Stimulated activated CD4-positive, alpha-beta T cell treated with anti-CD3 and anti-CD28 coated beads, Interleukin-12 subunit alpha, Interleukin-12 subunit beta, amount 100 ng/mL, for 4 hours (primary cell): ENCODE results near the gene RIBC2.
"Not testable (repeated sequence)": the region's sequence is repeated elsewhere in the genome, so short reads cannot be mapped to it uniquely, and the experiment has no call there.

Source experiments
- DNase-seq: peaks from one replicate; pipeline ENCODE4 v3.0.0-alpha.2; 2020

The RIBC2 gene

DNA sequence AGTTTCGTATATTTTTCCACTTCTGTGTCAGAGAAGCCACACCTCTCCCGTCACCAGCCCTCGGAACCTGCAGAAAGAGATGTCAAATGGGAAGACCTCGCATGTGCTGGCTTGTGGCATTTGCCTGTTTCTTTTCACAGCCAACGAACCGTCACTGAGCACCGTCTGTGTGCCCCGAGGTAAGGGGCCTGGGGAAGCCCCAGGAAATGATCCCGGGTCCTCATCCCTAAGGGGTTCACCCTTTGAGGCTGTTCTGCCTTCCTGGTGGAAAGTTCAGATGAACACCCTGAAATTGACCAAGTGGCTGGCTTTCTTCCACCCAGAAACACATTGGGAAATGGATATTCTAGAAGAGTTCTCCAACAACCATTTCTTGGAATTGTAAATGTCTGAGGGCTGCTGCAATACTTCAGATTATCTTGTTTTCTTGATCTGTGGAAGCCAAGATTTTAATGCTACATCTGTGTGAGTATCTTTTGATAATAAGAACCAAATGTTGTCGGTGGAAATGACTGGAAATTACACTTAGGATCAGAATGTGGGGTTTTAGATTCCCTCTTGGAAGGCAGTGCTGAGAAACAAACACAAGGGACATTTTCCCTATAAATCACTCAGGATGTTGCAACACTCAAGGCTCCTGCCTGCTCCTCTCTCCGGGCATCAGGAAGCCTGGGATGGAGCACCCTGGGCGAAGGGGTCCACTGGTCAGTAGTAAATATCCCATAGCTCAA is 37.6 kb downstream of the RIBC2 start:
- DNase-seq, result no peak

DNA sequence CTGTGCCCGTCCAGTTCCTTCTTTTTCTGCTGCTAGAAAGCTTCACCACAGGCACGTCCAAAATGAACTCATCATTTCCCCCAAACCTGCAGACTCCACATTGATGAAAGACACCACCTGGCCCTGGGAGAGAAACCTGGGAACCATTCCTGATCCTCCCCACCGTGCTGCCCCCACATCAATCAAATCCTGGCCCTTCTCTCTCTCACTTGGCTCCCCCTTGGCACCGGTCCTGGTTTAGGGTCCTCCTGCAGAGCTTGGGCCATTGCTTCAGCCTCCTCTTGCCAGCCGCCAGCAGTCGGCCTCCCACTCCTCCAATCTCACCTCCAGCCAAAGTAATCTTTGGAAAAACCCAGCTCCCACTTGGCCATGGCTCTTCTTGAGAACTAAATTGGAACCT is 38.5 kb downstream of the RIBC2 start:
- no peak for DNase-seq

DNA sequence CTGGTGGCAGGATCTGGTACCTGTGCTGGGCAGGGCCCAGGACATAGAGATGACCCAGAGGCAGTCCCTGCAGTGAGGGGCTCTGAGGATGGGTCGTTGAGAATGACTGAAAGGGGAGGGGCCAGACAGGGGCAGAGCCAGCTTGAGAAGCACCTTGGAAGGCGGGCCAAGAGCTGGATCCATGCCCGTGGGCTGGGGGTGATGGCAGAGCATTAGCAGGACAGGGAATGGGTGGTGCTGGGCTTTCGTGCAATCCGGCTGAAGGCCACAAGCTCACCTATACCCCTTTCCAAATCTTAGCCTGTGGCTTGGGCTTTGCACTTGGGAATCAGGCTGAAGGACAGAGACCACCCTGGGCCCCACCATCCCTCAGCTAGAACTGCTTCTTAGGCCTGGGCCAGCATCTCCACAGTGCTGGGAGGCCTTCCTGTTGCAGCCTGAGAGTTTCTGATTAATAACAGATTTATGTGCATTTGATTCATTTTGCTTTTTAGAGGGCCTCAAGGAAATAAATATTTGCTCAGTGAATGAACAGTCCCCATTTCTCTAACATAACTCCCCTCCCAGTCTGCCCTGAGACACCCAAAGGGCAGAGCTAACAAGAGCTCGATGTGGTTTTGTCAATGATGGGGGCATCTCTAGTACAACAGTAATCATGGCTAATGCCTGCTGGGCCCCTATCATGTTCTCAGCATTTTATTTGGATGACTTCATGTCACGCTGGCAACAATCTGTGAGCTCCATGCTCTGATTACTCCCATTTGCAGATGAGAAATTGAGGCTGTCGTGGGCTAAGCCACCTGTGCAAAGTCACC is 39.3 kb downstream of the RIBC2 start:
- DNase-seq, result no peak

DNA sequence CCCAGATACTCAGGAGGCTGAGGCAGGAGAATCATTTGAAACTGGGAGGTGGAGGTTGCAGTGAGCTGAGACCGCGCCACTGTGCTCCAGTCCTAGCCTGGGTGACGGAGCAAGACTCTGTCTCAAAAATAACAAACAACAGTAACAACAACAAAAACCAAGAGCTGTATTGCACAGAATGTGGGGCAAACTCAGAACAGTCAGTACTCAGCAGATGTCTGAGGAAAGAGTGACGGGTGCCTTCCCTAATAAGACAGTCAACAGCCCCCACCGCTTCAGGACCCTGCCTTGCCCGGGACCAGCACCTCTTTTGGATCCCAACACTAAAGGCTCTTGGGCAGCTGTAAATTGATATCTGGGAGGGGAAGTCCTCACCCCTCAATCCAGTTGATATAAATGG is 40.3 kb downstream of the RIBC2 start:
- DNase-seq, result no peak

DNA sequence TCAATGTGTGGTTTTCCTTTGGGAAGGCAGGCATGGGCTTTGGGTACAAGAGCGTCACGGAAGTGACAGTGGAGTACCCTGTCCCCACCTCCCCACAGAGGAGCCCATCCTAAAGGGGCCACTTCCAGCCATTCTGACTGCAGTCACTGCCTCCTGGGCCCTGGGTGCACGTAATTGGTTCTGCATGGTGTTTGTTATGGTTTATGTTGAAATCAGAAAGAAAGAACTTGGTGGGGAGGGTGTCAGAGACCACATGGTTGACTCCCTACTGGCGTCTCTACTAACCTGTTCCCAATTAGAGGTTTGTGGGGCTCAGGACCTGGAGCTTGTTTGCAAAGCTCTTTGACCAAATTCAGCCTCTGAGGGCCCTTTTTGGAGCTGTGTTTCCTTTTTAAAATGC is 40.8 kb downstream of the RIBC2 start:
- DNase-seq, result no peak

DNA sequence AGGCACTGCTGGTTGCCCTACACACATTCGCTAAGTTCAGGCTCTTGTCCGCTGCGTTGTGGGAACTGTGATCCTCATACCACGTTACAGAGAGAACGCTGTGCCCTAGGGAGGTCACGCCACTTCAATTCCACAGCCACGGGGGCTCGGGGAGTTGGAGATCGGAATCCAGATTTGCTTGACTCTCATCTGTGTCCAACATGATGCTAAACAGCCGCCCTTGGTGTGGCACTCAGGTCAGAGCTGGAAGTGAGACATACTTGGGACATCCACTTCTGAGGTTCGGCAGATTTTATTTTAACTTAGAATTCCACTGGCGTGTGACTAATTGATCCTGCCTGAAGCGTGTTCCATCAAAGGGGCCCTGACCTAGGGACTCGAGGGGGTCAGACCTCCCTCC is 41.7 kb downstream of the RIBC2 start:
- no peak for DNase-seq

DNA sequence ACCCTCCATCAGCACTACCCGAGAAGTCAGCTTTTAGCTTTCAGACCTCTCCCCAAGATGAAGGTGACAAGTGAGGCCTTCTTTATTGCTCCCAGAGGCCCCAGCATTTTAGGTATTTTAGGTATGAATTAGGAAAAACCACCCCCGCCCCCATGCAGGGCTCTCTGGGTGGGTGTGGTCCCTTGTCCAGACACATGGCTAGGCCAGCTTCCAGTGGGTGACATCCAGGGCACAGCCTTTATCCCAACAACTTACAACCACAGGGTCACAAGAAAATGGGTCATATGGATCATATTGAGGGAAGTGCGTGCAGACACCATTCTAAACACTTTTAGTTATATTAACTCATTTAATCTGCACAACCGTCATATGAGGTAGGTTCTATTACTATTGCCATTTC is 42.1 kb downstream of the RIBC2 start:
- no peak for DNase-seq

DNA sequence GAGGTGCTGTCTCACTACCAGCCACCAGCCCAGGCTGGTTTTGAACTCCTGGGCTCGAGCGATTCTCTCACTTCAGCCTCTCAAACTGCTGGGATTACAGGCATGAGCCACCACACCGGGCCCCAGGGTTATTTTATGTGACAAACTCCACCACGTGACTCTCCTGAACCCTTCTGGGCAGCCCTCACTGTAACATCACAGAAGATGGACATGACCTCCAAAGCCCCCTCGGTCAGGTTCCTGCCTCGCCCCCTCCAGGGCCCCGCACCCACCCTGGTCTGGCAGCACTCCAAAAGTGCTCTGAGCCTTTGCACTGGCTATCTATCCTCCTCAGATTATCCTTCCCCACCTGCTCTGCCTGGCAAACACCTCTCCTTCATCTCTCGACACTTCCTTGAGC is 43.3 kb downstream of the RIBC2 start:
- DNase-seq, result no peak

DNA sequence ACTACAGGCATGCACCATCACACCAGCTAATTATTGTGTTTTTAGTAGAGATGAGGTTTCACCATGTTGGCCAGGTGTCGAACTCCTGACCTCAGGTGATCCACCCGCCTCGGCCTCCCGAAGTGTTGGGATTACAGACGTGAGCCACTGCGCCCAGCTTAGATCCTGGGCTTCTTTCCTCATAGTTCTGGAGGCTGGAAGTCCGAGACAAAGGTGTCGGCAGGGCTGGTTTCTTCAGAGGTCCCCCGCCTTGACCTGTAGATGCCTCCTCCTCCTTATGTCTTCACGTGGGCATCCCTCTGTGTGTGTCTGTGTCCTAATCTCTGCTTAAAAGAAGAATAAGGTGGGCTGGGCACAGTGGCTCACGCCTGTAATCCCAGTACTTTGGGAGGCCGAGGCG is 45.0 kb downstream of the RIBC2 start:
- DNase-seq, result no peak

DNA sequence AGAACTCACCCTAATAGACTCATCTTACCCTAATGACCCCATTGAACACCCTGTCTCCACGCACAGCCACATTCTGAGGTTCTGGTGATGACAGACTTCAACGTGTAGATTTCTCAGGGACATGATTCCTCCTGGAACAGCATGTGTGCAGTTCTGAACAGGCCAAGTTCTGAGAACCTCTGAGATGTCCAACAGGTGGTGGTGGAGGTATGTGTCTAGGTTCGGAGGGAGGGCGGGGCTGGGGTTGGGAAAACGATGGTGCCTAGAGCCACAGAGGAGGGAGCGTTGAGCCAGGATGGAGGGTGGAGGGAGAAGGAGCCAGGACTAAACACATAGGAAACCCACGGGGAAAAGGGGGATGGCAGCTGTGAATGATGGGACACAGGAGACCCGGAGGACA is 45.7 kb downstream of the RIBC2 start:
- no peak for DNase-seq

DNA sequence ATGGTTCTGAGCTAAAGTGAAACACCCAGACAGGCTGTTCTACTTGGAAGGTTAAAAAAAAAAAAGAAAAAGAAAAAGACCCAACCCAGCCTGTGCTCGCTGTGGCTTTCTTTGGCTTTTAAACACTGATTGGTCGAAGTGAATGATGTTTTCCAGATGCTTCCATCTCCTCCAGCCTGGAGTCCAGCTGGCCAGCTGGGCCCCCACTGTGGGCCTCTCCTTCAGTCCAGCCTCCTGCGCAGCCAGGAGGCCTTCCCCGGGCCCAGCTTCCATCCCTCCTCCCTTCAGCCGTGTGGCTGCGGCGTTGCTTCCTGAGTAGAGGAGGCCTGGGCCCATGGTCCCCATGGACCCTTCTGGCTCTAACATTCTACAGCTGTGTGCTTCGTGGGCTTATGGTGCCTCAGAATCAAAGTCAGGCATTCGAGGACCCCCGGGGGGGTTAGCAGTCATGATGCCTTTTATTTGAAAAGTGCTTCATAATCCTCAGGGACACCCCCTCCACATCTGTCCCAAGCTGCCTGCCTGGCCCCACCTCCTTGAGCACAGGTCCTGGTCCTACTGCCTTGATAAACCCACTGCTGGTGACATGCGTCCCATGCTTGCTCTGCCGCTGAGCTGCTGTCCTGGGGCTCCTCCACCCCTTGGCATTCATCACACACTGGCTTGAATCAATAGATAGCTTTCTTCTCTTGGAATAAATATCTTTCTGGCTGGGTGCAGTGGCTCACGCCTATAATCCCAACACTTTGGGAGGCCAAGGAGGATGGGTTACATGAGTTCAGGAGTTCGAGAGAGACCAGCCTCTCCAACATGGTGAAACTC is 47.0 kb downstream of the RIBC2 start:
- no peak for DNase-seq

DNA sequence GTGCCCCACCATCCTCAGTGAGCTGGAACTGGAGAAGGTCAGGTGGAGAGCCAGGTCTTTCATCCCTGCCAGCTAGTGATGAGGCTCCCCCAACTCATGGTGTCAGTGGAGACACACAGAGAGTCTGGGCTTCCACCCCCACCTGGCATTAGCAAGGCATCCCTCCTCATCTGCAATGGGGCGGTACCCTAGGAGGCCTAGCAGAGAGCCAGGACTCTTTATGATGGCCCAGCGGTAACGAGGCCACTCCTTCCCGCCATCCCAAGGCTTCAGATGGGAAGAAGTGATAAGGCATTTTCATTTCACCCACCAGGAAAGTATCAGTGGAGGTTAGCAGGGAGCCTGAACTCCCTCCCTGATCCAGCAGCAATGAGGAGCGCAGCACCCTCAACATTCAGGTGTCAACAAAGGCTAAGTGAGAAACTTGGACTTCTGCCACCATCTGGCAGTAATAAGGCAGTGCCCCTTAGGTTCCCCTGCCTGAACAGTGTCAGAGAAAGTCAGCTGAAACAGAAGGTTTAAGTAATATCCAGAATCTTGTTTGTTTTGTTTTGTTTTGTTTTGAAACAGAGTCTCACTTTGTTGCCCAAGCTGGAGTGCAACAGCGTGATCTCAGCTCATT is 48.7 kb downstream of the RIBC2 start:
- no peak for DNase-seq

DNA sequence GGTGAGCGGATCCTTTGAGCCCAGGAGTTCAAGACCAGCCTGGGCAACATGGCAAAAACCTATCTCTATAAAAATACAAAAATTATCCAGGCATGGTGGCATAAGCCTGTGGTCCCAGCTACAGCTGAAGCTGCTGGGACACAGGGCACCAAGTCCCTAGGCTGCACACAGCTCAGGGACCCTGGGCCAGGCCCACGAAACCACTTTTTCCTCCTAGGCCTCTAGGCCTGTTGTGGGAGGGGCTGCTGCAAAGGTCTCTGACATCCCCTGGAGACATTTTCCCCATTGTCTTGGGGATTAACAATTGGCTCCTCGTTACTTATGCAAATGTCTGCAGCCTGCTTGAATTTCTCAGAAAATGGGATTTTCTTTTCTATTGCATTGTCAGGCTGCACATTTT is 50.2 kb downstream of the RIBC2 start:
- DNase-seq, result not testable (repeated sequence)

DNA sequence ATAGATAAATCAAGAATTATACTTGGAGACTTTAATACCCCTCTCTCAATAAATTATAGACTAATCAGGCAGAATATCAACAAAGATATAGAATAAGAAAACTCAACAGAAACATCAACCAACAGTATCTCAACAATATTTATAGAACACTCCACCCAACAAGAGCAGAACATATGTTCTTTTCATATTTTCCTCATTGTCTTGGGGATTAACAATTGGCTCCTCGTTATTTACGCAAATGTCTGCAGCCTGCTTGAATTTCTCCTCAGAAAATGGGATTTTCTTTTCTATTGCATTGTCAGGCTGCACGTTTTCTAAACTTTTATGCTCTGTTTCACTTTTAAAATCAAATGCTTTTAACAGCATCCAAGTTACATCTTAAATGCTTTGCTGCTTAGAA is 52.1 kb downstream of the RIBC2 start:
- DNase-seq, result no peak

DNA sequence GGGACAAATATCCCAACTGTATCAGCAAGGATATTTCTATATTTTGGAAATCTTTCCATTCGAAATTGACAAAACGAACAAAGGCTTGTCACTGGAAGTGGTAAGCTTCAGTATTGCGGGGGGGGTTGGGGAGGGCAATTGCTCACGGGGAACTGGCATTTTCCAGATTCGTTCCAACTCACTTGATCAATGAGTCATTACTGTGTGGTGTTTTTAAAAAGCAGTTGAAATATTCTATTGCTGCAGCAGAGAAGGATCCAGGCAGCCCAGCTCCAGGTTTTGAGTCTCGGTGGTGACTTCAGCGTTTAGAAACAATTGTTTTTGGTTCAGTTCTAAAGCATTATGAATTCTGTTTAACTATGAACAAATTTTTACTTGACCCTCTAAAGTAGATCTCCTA is 55.4 kb downstream of the RIBC2 start:
- DNase-seq, result no peak

DNA sequence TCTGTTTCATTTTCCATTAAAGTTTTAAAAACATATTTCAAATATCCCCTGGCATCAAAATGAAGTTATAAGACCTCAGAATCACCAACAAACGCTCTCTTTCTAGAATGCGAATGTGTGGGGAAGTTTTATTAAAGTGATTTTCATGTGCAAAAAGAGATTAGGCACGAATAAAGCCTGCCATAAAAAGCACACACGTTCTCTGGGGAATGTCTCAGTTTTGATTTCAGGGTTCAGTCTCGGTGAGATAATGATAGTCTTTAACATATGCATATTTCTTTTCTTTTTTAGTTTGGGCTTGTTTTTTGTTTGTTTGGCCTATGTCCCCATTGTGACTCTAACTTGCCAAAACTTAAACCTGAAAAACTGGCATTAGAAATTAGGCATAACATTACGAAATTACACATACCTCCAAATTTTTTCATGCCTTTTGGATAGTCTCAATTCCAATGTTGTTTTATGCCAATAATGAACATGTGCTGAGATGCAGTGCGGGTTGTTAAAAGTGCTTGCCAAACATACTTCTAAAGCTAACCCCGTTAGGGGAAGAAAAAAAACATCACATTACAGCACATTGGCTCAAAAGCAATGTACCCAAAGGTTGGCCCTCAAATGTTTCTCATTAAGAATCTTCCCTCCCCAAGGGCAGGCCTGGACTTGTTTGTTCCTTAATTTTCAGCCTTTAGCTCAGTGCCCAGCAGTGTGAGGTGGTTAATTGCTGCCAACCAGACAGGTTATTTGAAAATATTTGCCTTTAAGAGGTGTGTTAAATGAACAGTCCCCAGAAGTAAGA is 56.0 kb downstream of the RIBC2 start:
- no peak for DNase-seq

DNA sequence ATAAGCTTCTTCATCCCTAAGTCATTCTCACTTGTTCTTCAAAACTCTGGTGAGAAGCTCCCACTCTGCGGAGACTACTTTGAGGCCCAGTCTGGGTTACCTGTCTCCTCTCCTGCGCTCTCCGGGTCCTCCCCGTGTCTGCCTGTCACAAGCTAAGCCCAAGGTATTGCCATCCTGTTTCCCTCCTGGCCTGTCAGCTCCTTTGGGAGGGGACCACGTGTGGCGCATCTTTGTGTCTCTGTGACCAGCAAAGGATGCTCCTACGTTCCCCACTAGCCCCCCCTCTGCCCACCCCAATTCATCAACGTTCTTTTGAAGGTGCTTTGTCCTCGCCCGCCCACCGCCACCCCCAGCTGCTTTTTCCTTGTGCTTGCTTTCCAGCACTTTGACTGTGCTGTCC is 57.4 kb downstream of the RIBC2 start:
- DNase-seq, result no peak

DNA sequence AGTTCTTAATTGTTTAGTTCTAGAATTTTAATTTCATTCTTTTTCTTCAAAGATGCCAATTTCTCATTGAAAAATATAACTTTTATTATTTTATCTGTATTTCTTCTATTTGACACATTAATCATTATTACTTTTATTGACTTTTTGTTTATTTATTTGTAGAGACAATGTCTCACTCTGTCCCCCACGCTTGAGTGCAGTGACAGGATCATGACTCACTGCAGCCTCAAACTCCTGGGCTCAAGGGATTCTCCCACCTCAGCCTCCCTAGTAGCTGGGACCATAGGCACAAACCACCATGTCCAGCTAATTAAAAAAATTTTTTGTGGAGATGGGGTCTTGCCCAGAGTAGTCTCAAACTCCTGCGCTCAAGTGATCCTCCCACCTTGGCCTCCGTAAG is 58.9 kb downstream of the RIBC2 start:
- no peak for DNase-seq

DNA sequence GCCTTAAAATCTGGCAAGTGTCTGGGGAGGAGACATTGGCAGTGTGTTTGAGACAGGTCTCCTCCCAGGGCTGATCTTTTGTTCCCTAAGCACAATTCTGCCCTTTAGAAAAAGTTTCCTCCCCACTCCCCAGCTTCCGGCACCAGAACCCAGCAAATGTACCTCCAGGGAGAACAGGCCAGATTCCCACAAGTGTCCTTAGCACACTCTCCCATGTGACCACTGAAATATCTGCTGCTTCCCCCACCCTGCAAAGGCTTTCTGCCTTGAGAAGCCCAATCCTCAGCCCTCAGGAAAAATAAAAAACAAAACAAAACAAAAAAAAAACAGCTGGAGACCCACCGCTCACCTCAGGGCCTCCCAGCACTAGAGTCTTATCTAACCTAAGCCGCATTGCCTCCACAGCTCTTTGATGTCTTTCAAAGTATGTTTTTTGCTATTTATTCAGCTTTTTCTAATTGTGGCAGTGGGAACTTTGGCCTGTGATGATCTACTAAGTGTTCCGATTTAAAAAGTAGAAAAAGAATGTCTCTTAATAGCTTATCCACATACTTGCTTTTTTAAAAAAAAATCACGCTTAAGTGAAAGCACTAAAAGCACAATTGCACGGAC is 60.2 kb downstream of the RIBC2 start:
- no peak for DNase-seq

DNA sequence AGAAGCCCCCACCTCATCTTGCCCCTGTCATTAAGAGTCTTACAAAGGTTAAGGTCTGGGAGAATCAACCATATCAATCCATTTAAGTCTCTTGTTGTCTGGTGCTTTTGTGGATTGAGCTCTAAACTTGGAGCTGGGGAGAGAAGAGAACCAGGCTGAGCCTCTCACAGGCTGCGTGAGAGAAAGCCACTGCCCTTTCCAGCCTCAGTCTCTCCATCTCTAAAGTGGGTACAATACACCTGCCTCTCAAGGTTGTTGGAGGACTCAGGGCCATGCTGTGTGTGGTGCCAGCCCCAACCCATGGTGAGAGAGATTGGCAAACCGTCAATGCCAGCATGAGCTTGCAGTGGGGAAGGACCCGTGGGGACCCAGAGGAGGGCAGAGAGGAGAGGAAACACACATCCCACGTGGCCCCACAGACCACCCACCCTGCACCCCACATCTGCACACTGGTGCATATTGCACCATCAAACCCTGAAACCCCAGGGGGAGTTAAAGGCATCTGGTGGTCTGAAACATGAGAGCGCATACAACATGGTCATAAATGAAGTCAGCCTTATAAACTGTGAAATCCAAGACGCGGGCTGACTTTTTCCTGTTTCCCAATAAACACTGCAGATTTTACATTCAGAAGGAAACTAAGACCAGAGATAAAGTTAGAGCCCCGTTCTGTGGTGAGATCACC is 61.7 kb downstream of the RIBC2 start:
- no peak for DNase-seq

DNA sequence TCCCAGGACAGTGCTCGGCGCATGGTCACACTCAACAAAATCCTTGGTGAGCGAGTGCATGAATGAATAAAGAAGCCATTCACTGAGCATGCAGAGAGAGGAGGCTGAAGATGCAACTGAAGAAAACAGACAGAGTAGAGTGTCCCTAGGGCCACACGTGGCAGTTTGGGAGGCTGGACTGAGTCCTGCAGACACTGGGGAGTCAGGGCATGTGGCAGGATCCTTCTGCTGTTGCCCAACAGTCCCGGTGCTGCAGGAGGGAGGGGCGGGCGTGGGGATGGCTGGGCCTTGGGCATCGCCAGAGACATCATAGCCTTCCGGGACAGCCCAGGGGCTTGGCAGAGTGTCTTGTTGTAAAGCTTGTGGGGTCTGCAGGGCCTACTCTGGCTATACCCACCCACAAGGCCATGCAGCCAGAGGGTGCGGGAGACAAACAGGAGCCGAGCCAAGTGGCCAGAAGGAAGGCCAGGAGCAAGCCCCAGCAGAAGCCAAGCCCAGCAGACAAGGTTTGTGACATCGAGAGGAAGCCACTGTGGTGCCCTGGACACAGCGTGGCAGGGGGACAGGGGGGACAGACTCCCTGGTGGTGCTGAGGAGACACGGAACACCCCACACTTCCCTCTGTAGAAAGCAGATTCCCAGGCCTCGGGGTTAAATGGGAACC is 62.5 kb downstream of the RIBC2 start:
- no peak for DNase-seq
